Kidney epithelial cell (primary cell): ENCODE results near the gene ANKRD13A. TPM values are rescaled to one million over a fixed set of nuclear protein-coding genes. Genes with fewer than 3 reads are reported as not detected.

Experiments used
- DNase-seq: peaks from one replicate; pipeline ENCODE4 v3.0.0-alpha.2; 2010; ENCODE audit warnings: low read depth
- H3K27me3 ChIP-seq: 2 replicates; pipeline ENCODE4 v1.6.0; 2011; ENCODE audit warnings: low read length; ENCODE audit not compliant: control insufficient read depth, insufficient read depth
- H3K36me3 ChIP-seq: 2 replicates; pipeline ENCODE4 v1.5.1; 2011; ENCODE audit warnings: low read length; ENCODE audit not compliant: control insufficient read depth, insufficient read depth
- H3K4me3 ChIP-seq: 2 replicates; pipeline ENCODE4 v1.5.1; 2011; ENCODE audit warnings: low read depth, mild to moderate bottlenecking, control low read depth, low read length
- CTCF ChIP-seq: IDR thresholded peaks from 2 replicates; pipeline ENCODE4 v1.5.1; 2011; ENCODE audit warnings: mild to moderate bottlenecking, moderate library complexity, low read length, control low read depth, inconsistent platforms; ENCODE audit not compliant: insufficient read depth, poor library complexity, severe bottlenecking
- total RNA-seq: library from RNA; depleted of rRNA; stranded (reverse); fragments of >200 nt; gene quantifications from 2 replicates; pipeline ENCODE4 v1.2.3, GENCODE V29; 2015

The ANKRD13A gene
- total RNA-seq, 1 donor from 2014 or later, result 40.6 TPM

DNA sequence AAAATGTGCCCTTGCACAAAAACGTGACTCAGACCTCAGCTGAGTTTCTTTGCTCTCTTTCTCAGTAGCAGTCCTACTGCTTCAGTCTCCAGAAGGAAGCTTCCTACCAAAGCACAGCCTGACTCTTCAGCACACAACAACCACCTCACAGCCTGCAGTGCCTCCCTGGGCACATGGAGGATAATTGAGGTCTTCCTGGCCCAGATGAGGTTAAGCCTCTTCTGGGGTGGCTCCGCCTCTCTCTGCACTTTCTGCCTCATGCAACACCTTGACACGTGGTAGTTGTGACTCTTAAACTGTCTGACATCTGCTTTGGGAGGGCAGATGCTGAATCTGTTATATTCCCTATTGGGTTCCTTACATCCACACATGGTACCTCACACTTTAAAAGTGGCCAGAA, 36.8 kb upstream of the ANKRD13A start:
- H3K36me3 ChIP-seq, result no peaks in the 10 kb centered on the region
- no peak for TF ChIP-seq CTCF
- H3K4me3 ChIP-seq, result no peak overlapping the region
- DNase-seq, result no peak
- H3K27me3 ChIP-seq, result no peaks in the 10 kb centered on the region

DNA sequence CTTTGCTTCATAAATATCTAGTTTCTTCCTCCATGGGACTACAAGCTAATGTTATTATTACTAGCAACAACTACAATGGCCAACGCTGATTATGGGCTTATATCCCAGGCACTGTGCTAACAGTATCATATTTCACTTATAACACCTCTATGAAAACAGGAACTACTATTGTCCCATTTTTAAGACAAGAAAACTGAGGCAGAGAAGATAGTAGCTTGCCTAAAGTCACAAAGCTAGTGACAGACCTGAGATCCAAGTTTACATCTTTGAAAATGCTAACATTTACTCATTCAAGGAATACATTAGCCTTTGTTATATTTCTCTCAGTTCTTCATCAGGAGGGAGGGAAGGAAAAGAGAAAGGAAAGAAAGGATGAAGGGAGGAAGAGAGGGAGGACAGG, 35.9 kb upstream of the ANKRD13A start:
- no peak for DNase-seq
- Histone ChIP-seq H3K36me3 (no peaks in the 10 kb centered on the region), H3K4me3 (no peak overlapping the region), H3K27me3 (no peaks in the 10 kb centered on the region)
- no peak for TF ChIP-seq CTCF

DNA sequence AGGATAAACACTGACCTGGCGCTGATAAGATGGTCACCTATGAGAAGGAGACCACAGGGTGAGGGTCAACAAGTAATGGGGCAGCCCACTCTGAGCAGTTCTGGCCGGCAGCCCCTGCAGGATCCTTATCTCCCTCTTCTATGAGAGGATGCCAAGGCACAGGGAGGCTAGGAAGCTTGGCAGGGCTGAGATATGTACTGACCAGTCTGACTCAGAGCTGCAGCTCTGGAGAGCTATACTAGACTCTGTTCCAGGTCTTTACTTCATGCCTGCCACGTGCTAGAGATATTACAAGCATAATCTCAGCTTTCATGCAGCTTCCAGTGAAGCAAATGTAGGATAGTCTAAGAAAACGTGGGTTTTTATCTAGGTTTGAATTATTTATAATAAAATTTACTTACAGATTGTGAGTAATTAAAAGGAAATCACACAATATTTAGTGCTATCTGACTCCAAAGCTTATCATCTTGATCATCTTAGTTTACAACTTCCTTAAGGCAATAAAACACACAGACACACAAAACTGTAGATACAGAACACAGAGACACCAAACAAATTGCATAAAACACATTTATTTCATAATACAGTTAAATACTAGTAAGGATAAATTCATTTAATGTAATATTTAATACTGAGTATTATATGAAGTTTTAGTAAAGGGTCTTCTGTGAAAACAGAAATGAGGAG, 35.3 kb upstream of the ANKRD13A start:
- Histone ChIP-seq H3K27me3 (no peaks in the 10 kb centered on the region), H3K36me3 (no peaks in the 10 kb centered on the region), H3K4me3 (no peak overlapping the region)
- TF ChIP-seq CTCF, result no peak
- DNase-seq, result no peak

DNA sequence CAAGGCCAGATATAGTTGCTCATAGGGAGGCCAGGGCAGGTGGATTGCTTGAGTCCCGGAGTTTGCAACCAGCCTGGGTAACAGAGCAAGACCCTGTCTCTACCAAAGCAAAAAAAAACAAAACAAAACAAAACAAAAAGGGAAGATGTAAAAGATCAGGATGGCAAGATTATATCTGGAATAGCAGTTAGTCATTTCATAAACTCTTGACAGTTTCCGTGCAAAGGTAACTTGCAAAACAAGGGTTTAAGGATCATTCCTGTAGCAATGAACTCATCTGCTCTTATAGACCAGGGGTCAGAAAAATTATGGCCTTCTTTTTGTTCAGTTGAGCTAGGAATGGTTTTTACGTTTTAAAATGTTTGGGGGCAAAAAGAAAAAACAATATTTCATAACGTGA, 32.7 kb upstream of the ANKRD13A start:
- no peak for TF ChIP-seq CTCF
- Histone ChIP-seq H3K4me3 (no peak overlapping the region), H3K36me3 (no peaks in the 10 kb centered on the region), H3K27me3 (no peaks in the 10 kb centered on the region)
- DNase-seq, result no peak

- no peaks in the 10 kb centered on the region for H3K27me3 ChIP-seq
- H3K36me3 ChIP-seq, result no peaks in the 10 kb centered on the region
- TF ChIP-seq CTCF, result no peak
- no peak overlapping the region for H3K4me3 ChIP-seq
- no peak for DNase-seq
These were observed 31.7 kb upstream of the ANKRD13A start for GRCh38 chr12:109967383-109968031.

DNA sequence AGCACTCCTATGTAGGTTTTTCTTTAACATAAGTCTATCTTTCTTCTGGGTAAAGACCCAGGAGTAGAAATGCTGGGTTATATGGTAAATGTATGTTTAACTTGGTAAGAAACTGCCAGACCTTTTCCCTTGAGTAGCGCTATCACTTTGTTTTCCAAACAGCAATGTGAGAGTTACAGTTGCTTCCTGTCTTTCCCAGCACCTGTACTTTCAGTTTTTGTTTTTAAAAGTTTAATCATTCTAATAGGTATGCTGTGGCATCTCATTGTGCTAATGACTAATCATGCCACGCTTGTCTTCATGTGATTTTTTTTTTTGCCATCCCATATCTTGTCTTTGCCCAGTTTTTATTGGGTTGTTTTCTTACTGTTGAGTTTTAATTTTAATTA, 31.2 kb upstream of the ANKRD13A start:
- no peak for TF ChIP-seq CTCF
- Histone ChIP-seq H3K36me3 (no peaks in the 10 kb centered on the region), H3K4me3 (no peak overlapping the region), H3K27me3 (no peaks in the 10 kb centered on the region)
- DNase-seq, result no peak
